ENCODE data around the gene C1QTNF3.

Gene C1QTNF3

GRCh38 chr5:34009610-34010009 is 33.4 kb downstream of the C1QTNF3 start:
- Histone ChIP-seq H3K27ac (ENCODE audit: low read depth, low read length) (no peak overlapping the region), H3K4me1 (ENCODE audit: control insufficient read depth, insufficient read depth, low read length, unreplicated experiment) (peaks cover 30% of the 10 kb centered on the region), H2AFZ (ENCODE audit: low read length, unreplicated experiment) (peak overlapping the region; percentile 91), H3K79me2 (ENCODE audit: control insufficient read depth, insufficient read depth, low read length, unreplicated experiment) (peaks cover 5% of the 10 kb centered on the region), H3K36me3 (ENCODE audit: insufficient read depth, low read length) (no peaks in the 10 kb centered on the region), H3K4me3 (ENCODE audit: low read depth, low read length) (no peak overlapping the region), H3K27me3 (ENCODE audit: insufficient read depth, low read length) (no peaks in the 10 kb centered on the region)

GRCh38 chr5:34008802-34009201 is 34.2 kb downstream of the C1QTNF3 start:
- H3K27me3 ChIP-seq (ENCODE audit: insufficient read depth, low read length): no peaks in the 10 kb centered on the region
- 0 out of 2 replicates have a peak, but pooled peaks cover under 1% of the 10 kb centered on the region for H3K36me3 ChIP-seq (ENCODE audit: insufficient read depth, low read length)
- peak overlapping the region; percentile 94 for H3K4me3 ChIP-seq (ENCODE audit: low read depth, low read length)
- peak overlapping the region; percentile 91 for H2AFZ ChIP-seq (ENCODE audit: low read length, unreplicated experiment)
- peaks cover 30% of the 10 kb centered on the region for H3K4me1 ChIP-seq (ENCODE audit: control insufficient read depth, insufficient read depth, low read length, unreplicated experiment)
- peak overlapping the region; percentile 46 for H3K27ac ChIP-seq (ENCODE audit: low read depth, low read length)
- peaks cover 5% of the 10 kb centered on the region for H3K79me2 ChIP-seq (ENCODE audit: control insufficient read depth, insufficient read depth, low read length, unreplicated experiment)

GRCh38 chr5:34007621-34008600 is 35.1 kb downstream of the C1QTNF3 start, which contains the start of gene AMACR:
Gene AMACR (minus strand): TSS chr5:34008050. CDS start chr5:34008019, 31 bp downstream.
- Histone ChIP-seq H3K27me3 (ENCODE audit: insufficient read depth, low read length) (no peaks in the 10 kb centered on the region), H3K4me3 (ENCODE audit: low read depth, low read length) (peak within 1 kb of the TSS; percentile 94), H2AFZ (ENCODE audit: low read length, unreplicated experiment) (peak within 1 kb of the TSS; percentile 91), H3K36me3 (ENCODE audit: insufficient read depth, low read length) (peaks cover 6% of the 10 kb centered on the region; the same call in 1 of the 2 replicates), H3K79me2 (ENCODE audit: control insufficient read depth, insufficient read depth, low read length, unreplicated experiment) (peaks cover 5% of the 10 kb centered on the region), H3K27ac (ENCODE audit: low read depth, low read length) (peak within 1 kb of the TSS; percentile 67), H3K4me1 (ENCODE audit: control insufficient read depth, insufficient read depth, low read length, unreplicated experiment) (peaks cover 30% of the 10 kb centered on the region)

- peak overlapping the region; percentile 76 for H2AFZ ChIP-seq (ENCODE audit: low read length, unreplicated experiment)
- H3K27me3 ChIP-seq (ENCODE audit: insufficient read depth, low read length): no peaks in the 10 kb centered on the region
- H3K4me1 ChIP-seq (ENCODE audit: control insufficient read depth, insufficient read depth, low read length, unreplicated experiment): peaks cover 30% of the 10 kb centered on the region
- H3K27ac ChIP-seq (ENCODE audit: low read depth, low read length): peak overlapping the region; percentile 67
- H3K4me3 ChIP-seq (ENCODE audit: low read depth, low read length): peak overlapping the region; percentile 94
- peaks cover 6% of the 10 kb centered on the region; the same call in 1 of the 2 replicates for H3K36me3 ChIP-seq (ENCODE audit: insufficient read depth, low read length)
- H3K79me2 ChIP-seq (ENCODE audit: control insufficient read depth, insufficient read depth, low read length, unreplicated experiment): peaks cover 5% of the 10 kb centered on the region
These were observed 35.8 kb downstream of the C1QTNF3 start for GRCh38 chr5:34007201-34007620.

GRCh38 chr5:34005681-34006080 is 37.3 kb downstream of the C1QTNF3 start:
- H2AFZ ChIP-seq (ENCODE audit: low read length, unreplicated experiment): no peak overlapping the region
- H3K79me2 ChIP-seq (ENCODE audit: control insufficient read depth, insufficient read depth, low read length, unreplicated experiment): peaks cover 5% of the 10 kb centered on the region
- H3K4me1 ChIP-seq (ENCODE audit: control insufficient read depth, insufficient read depth, low read length, unreplicated experiment): peaks cover 24% of the 10 kb centered on the region
- H3K27ac ChIP-seq (ENCODE audit: low read depth, low read length): no peak overlapping the region
- H3K36me3 ChIP-seq (ENCODE audit: insufficient read depth, low read length): peaks cover 6% of the 10 kb centered on the region; the same call in 1 of the 2 replicates
- H3K4me3 ChIP-seq (ENCODE audit: low read depth, low read length): no peak overlapping the region
- no peaks in the 10 kb centered on the region for H3K27me3 ChIP-seq (ENCODE audit: insufficient read depth, low read length)

- H3K27ac ChIP-seq (ENCODE audit: low read depth, low read length): no peak overlapping the region
These were observed 37.8 kb downstream of the C1QTNF3 start for GRCh38 chr5:34005211-34005610.

GRCh38 chr5:34003941-34004340 is 39.1 kb downstream of the C1QTNF3 start:
- peaks cover 16% of the 10 kb centered on the region for H3K4me1 ChIP-seq (ENCODE audit: control insufficient read depth, insufficient read depth, low read length, unreplicated experiment)
- H3K27ac ChIP-seq (ENCODE audit: low read depth, low read length): no peak overlapping the region
- no peak overlapping the region for H3K4me3 ChIP-seq (ENCODE audit: low read depth, low read length)
- H3K27me3 ChIP-seq (ENCODE audit: insufficient read depth, low read length): no peaks in the 10 kb centered on the region
- H3K79me2 ChIP-seq (ENCODE audit: control insufficient read depth, insufficient read depth, low read length, unreplicated experiment): peaks cover 5% of the 10 kb centered on the region
- H3K36me3 ChIP-seq (ENCODE audit: insufficient read depth, low read length): peaks cover 6% of the 10 kb centered on the region; the same call in 1 of the 2 replicates
- H2AFZ ChIP-seq (ENCODE audit: low read length, unreplicated experiment): no peak overlapping the region

More at GRCh38 chr5:34005211-34005610, 37.8 kb downstream of the C1QTNF3 start:
- Histone ChIP-seq H3K36me3 (ENCODE audit: insufficient read depth, low read length) (peaks cover 6% of the 10 kb centered on the region; the same call in 1 of the 2 replicates), H3K4me1 (ENCODE audit: control insufficient read depth, insufficient read depth, low read length, unreplicated experiment) (peaks cover 24% of the 10 kb centered on the region), H2AFZ (ENCODE audit: low read length, unreplicated experiment) (no peak overlapping the region), H3K79me2 (ENCODE audit: control insufficient read depth, insufficient read depth, low read length, unreplicated experiment) (peaks cover 5% of the 10 kb centered on the region), H3K4me3 (ENCODE audit: low read depth, low read length) (no peak overlapping the region), H3K27me3 (ENCODE audit: insufficient read depth, low read length) (no peaks in the 10 kb centered on the region)

GRCh38 chr5:34002629-34003328 is 40.2 kb downstream of the C1QTNF3 start:
- Histone ChIP-seq H2AFZ (ENCODE audit: low read length, unreplicated experiment) (no peak overlapping the region), H3K79me2 (ENCODE audit: control insufficient read depth, insufficient read depth, low read length, unreplicated experiment) (peaks cover 5% of the 10 kb centered on the region), H3K27ac (ENCODE audit: low read depth, low read length) (no peak overlapping the region)

GRCh38 chr5:34001241-34001841 is 41.7 kb downstream of the C1QTNF3 start:
- no peak overlapping the region for H3K27ac ChIP-seq (ENCODE audit: low read depth, low read length)
- H3K4me1 ChIP-seq (ENCODE audit: control insufficient read depth, insufficient read depth, low read length, unreplicated experiment): peaks cover 9% of the 10 kb centered on the region
- peaks cover 3% of the 10 kb centered on the region for H3K79me2 ChIP-seq (ENCODE audit: control insufficient read depth, insufficient read depth, low read length, unreplicated experiment)
- no peak overlapping the region for H2AFZ ChIP-seq (ENCODE audit: low read length, unreplicated experiment)
- no peaks in the 10 kb centered on the region for H3K27me3 ChIP-seq (ENCODE audit: insufficient read depth, low read length)
- no peak overlapping the region for H3K4me3 ChIP-seq (ENCODE audit: low read depth, low read length)
- H3K36me3 ChIP-seq (ENCODE audit: insufficient read depth, low read length): peaks cover 6% of the 10 kb centered on the region; the same call in 1 of the 2 replicates

More at GRCh38 chr5:34002629-34003328, 40.2 kb downstream of the C1QTNF3 start:
- Histone ChIP-seq H3K36me3 (ENCODE audit: insufficient read depth, low read length) (peaks cover 6% of the 10 kb centered on the region; the same call in 1 of the 2 replicates), H3K27me3 (ENCODE audit: insufficient read depth, low read length) (no peaks in the 10 kb centered on the region), H3K4me1 (ENCODE audit: control insufficient read depth, insufficient read depth, low read length, unreplicated experiment) (peaks cover 12% of the 10 kb centered on the region), H3K4me3 (ENCODE audit: low read depth, low read length) (no peak overlapping the region)

- peaks cover 6% of the 10 kb centered on the region; the same call in 1 of the 2 replicates for H3K36me3 ChIP-seq (ENCODE audit: insufficient read depth, low read length)
- no peak overlapping the region for H3K27ac ChIP-seq (ENCODE audit: low read depth, low read length)
- no peak overlapping the region for H3K4me3 ChIP-seq (ENCODE audit: low read depth, low read length)
- no peaks in the 10 kb centered on the region for H3K27me3 ChIP-seq (ENCODE audit: insufficient read depth, low read length)
- H2AFZ ChIP-seq (ENCODE audit: low read length, unreplicated experiment): no peak overlapping the region
- H3K4me1 ChIP-seq (ENCODE audit: control insufficient read depth, insufficient read depth, low read length, unreplicated experiment): peaks cover 6% of the 10 kb centered on the region
- H3K79me2 ChIP-seq (ENCODE audit: control insufficient read depth, insufficient read depth, low read length, unreplicated experiment): no peaks in the 10 kb centered on the region
These were observed 43.0 kb downstream of the C1QTNF3 start for GRCh38 chr5:33999978-34000377.
